GM21390 (cell line): ENCODE data around the gene MRPL36.
"Not testable (repeated sequence)": the region's sequence is repeated elsewhere in the genome, so short reads cannot be mapped to it uniquely, and the experiment has no call there.

Source experiments
- ATAC-seq: cut with Tn5 transposase; IDR thresholded peaks from one replicate; pipeline ENCODE4 v1.9.1; 2021; ENCODE audit not compliant: unreplicated experiment

MRPL36 gene

DNA sequence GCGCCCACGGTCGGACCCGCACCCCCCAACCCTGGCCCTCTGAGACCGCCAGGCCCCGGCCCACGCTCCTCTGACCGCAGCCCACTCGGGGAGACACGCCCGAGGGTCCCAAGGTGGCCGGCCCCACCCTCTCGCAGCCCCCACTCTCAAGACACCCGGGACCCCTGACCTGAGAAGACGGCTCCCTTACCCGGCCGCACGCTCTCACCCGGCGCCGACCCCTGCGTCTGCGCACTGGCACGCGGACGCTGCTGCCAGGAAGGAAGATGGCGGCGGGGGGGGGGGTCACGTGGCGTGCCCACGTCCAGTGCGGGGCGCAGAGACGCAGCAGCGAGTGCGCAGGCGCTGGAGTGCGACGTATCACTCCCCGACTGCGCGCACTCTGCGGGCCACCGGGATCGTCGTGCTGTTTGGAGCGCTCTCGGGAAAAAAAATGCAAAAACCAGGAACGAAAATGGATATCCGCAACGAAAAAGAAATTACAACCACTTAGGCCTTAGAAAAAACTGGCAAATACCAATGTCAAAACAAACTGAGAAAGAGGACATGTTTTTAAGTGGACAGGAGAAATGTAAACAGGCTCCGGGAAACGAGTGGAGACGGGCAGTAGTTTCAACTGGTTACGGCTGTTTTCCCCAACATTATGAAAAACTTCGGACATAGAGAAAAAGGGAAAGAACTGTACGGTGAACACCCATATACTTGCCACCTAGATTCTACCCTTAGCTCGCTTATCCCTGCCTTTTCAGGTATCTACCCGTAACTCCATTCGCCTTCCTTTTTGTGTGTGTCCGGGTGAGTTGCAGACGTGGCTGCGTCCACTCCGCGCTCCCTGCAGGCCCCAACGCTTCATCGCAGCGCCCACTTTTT lies at the start of gene MRPL36:
Gene MRPL36, minus strand, starts transcription at position 236 of the 870 bp plus-strand sequence. CDS start 902 bp downstream, outside the sequence.
- peak; percentile 42 for ATAC-seq

DNA sequence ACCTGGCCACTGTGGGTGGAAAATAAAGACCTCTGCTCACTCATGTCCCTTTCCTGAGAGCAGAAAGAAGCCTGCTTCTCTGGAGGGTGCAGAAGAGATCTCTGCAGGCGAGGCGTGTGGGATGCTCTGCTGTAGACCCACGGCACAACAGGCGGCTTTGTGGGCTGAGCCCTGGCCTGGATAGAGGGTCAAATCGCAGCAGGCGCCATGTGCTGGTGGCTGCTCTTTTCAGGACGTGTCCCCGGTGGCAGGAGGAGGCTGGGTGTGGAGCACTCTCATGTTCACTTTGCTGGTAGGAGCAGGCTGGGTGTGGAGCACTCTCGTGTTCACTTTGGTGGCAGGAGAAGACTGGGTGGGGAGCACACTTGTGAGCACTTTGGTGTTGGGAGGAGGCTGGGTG lies 48.0 kb upstream of the MRPL36 start:
- no peak for ATAC-seq

DNA sequence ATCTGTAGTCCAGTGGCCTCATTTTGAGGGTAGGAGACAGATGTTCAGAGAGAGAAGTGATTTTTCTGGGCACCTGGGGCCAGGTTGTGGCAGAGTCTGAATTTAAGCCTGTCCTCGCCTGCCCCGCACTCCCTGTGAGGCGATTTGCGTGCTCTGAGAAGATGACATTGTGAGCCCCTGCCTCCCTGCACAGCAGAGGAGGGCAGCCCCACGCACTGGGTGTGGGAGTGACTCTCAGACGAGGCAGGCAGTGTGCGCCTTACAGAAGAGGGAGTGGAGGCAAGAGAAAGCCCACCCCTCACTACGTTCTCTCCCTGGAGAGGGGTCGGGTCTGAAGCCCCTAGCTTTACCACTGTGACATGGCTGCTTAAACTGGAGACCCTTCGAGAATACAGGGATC lies 47.4 kb upstream of the MRPL36 start:
- ATAC-seq, result no peak

DNA sequence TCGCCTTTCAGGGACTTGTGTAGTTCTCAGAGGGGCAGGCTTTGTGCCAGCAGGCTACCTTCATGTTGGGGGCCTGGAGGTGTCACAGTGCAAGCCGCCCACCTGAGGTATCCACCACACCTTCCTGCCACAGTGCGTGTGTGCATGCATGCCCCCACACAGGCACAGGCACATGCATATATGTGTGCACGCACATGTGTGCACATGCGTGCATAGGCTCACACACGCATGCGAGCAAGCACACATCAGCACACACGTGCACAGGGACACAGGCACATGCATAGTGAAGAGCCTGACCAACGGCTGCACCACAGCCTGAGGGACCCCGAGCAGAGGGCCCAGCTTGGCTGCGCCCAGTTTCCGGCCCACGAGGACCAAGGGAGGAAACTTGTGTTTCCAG lies 46.9 kb upstream of the MRPL36 start:
- ATAC-seq, result no peak

DNA sequence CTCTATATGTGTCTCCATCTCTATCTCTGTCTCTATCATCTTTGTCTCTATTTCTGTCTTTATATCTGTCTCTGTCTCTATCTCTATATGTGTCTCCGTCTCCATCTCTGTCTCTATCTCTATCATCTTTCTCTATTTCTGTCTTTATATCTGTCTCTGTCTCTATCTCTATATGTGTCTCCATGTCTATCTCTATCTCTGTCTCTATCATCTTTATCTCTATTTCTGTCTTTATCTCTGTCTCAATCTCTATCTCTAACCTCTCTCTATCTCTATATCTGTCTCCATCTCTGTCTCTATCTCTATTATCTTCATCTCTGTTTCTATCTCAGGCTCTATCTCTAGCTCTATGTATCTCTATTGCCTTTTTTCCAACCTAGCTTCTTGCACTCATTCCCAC lies 46.1 kb upstream of the MRPL36 start:
- no peak for ATAC-seq

DNA sequence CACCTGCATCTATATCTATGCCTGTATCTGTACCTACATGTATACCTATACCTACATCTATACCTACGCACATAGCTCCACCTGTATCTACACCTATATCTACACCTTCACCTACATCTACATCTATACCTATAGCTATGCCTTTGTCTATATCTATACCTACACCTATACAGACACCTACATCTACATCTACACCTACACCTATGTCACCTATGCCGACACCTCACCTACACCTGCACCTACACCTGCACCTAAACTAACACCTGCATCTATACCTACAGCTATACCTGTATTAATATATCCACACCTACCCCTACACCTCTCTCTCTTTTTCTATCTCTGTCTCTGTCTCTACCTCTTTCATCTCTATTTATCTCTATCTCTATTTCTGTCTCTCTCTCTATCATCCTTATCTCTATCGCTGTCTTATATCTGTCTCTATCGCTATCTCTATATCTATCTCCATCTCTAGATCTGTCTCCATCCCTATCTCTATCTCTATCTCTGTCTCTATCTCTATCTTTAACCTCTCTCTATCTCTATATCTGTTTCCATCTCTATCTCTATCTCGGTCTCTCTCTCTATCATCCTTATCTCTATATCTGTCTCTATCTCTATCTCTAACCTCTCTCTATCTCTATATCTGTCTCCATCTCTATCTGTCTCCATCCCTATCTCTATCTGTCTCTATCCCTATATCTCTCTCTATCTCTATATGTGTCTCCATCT lies 45.2 kb upstream of the MRPL36 start:
- no peak for ATAC-seq

DNA sequence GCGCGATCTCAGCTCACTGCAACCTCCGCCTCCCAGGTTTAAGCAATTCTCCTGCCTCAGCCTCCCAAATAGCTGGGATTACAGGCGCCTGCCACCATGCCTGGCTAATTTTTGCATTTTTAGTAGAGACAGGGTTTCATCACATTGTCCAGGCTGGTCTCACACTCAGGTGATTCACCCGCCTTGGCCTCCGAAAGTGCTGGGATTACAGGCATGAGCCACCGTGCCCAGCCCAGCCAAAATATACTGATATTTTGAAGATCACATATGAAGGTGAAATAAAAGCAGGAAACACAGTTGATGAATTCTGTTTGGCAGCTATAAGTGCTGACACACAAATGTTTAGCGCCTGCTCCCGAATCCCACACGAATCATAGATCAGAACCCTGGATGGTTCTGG lies 44.1 kb upstream of the MRPL36 start:
- ATAC-seq, result not testable (repeated sequence)

DNA sequence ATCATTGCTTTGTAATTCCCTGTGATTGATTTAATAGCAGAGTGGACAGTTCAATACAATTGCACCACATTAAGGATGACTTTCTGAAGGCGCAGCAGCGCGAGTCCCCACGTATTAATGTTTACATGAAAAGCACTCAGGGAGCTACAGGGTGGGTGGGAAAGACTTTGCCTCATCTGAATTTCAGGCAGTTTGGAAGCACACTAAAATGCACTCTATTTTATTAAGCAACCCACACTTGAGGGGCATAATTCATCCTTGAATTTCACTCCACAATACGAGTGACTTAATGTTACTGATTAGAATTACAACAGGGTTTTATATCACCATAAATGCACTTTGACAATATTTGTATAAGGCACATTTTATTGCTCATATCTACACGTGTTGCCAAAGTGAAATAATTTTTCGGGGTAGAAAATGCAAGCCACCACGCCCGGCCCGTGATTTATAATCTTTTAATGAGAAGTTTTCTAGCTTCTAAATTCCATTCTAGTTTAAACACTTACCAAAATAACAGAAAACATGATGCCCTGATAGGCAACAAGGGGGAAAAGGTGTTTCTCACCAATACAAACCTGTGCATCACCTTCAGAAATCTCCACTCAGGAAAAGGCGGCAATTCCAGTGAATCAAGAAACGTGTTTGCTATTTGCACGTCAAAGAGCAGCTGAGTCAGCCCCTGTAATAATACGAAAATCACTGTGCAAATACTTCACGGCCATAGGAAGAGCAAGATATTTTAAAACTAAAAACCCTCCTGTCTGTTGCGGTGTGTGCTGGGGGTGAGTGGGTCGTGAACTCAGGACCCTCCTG lies 42.6 kb upstream of the MRPL36 start:
- no peak for ATAC-seq

DNA sequence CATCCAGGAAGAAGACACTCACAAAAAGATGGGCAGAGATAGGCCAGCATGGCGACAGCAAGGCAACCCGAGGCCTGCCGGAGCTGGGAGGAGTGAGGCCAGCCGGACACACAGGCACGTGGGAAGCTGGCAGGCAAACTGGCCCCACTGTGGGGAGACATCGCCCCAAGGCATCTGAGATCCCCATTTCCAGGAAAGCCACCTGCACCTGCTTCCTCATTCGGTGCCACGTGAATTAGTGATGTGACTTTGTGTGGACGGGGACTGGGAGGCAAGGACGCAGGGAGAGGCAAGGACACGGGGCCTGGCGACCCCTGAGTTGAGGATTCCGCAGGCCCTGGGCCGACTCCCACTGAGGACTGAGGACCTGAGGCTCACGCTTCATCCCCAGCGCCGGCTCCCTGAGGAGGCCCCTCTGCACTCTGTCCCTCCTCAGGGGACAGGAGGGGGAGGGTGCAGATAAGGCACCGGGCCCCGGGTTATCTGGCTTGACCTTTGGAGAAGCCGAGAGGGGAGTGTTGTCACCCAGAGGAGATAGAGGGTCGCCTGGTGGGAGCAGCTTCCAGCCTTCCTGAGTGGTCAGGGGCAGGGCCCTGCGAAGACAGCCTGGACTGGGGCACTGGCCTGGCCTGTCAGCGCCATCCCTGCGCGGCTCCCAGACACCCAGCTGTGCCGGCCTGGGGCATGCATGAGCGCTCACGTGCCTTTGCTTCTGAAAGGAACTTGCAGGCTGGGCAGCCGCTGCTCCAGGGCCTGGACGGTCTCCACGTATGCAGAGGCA lies 41.3 kb upstream of the MRPL36 start:
- ATAC-seq, result no peak

DNA sequence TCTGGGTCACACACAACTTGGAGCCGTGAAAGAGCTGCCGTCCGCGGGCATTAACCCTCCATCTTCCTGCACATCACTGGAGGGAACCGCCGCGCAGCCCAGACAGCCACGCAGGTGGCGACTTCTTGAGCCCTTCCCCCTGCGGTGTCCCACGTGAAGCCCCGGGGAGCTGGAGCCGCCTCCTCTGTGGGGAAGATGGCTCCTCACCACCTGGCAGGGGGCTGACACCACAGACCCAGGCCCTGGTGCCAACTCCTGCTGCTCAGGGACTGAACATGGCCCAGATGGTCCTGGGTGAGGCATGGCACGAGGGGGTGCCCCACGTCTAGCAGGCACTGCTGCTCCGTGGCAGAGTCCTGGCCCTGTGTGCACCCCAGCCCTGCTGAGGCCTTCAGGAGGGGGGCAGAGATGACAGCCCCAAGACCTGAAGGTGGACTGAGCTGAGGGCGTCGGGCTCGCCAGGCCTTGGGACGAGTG lies 40.5 kb upstream of the MRPL36 start:
- ATAC-seq, result no peak

DNA sequence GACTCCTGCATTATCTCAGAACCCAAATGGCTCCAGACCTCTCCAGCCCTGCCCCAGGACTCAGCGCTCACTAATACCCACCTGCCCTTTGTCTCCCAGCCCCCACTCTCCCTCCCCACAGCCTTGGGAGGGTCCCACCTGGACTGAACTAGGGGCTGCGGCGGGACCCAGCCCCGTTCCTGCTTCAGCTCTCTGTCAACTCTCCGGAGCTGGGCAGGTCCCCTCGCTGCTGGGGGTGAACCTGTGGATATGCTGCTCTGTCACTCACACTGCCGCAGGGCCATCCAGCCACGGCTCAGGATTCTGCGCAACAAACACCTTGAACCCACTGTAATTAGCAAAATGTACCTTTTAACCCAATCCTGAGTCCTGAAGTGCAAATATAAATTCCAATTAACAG lies 38.4 kb upstream of the MRPL36 start:
- no peak for ATAC-seq

DNA sequence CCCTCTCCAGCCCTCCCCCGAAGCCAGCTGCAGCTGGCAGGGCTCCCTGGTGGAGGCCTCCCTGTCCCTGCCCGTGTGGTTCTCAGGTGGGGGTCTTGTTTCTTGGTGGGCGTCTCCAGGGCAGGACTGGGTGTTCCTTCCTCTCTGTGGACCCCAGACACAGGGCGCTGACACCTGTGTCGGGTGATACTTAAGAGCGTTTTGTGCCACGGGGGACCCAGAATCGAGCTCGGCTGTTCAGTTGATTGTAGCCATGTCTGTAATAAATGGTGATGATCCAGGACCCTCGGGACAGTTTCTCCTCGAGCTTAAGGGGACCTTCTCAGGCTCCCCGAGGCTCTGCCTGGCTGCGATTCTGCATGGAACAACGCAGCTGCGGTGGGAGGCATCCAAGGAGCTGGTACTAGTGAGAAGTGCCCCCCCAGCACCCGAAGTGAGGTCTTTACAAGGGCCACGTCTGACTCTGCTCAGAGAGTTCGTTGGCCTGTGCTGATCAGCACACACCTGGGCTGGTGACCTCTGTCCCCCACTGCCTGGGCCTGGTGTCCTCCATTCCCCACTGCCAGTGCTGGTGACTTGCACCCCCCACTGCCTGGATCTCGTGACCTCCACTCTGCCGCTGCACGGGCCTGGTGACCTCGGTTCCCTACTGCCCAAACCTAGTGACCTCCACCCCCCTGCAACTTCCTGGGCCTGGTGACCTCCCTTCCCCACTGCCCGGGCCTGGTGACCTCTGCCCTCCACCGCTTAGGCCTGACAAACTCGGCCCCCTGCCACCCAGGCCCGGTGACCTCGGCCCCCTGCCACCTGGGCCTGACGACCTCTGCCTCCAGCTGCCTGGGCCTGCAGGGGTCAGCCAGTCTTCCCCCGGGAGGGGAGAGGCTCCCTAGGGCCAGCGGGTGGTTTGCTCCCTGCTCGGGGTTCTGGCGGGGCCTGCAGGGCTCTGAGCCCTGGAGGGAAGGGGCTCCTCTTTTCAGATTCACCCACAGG lies 37.5 kb upstream of the MRPL36 start:
- no peak for ATAC-seq

DNA sequence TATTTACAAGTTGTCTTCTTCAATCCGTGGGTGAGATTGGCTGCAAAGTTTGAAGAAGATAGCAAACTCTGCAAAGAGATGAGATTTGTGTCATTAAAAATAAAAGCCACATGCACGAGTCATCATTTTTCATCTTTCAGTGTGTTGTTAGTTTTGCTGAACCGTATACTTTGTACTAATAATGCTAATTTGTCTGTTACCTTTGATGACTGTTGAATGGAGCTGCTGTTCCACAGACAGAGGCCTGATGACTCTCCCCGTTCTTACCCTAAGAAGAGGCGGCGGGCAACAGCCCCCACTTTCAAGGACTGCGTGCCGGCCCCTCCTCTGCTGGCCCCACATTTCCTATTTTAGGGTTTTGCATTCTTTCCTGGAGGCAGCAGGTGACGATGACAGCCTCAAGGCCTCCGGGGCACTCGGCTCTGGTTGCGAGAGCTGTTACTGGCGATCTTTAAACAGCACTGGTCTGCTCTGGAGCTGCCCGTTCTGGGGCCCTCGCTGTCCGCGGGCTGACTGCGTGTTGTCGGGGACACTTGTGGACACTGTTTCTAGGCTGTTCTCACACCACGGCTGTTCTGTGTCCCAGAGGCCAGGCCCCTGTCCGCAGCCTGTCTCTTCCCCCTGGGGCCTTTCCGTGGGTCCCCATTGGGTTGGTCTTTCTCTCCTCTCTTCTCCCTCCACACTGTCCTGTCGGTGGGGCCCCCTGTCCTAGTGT lies 36.7 kb upstream of the MRPL36 start:
- ATAC-seq, result no peak

DNA sequence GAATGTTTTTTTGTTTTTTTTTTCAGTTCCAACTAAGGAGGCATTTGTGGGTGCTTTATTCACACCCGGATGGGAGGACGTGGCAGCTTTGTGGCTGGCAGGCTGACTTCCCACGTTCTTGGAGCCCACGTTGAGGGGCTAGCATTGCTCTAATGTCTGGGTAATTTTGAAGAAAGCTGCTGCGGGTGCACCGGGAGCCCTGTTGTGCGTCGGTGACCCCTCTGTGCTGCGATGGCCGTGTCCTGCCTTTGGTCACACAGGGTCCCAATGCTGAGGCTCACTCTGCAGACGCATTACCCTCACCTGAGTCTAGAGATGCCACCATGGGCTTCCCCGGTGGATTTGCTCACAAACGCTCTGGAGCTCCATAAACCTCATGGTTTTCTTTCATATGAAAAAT lies 35.8 kb upstream of the MRPL36 start:
- ATAC-seq, result no peak

DNA sequence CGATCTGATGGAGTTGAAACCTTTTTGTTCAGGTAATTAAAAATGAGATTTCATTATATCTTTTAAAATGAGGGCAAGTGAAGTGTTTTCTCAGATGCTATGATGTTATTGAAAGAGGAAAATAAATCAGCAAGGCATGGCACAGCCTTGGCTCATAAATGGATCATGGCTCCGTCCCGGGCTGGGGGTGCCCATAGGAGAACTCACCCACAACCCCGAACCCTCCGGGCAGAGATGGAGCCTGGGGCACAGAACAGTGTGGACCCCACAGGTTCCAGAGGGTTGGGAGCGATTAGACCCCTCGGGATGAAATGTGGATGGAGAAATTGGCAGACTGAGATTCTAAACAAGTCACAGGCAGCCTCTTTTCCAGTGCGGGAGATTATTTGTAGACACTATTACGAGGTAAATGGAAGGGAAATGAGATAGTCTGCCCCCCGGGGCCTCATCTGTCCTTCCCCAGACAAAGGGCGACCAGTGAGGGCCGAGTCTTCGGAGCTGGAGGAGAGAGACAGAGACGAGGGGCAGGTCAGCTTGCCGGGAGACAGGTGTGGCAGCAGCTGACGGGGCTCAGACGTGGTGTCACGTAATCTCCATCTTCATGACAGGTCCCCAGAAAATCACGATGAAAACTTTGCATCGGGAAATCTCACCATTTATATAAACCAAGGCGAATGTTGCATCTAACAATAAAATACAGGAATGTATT lies 35.2 kb upstream of the MRPL36 start:
- ATAC-seq, result no peak

DNA sequence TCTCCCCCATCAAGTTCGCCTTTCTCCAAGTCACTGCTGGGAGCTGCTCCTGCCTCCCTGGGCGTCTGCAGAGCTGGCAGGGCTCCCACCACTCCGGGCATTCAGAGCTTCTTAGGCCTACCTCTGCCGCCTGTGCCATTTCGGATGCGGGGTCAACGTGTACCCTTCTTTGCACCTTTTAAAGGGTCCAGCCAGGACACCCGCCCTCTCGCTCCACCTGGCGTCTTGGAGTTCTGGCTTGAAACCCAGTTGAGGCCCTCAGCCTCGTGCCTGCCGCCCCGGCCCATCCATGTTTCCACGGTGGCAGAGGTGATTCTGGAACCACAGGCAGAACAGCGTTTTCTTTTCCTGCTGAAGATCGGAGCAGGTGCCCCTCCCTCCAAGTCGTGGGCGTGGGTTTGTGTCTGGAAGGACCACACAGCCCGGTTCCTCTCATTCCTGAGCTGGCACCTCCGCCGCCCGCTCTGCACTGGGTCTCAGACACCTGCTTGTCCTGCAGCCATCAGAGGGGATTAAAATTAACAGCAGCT lies 34.5 kb upstream of the MRPL36 start:
- ATAC-seq, result no peak

DNA sequence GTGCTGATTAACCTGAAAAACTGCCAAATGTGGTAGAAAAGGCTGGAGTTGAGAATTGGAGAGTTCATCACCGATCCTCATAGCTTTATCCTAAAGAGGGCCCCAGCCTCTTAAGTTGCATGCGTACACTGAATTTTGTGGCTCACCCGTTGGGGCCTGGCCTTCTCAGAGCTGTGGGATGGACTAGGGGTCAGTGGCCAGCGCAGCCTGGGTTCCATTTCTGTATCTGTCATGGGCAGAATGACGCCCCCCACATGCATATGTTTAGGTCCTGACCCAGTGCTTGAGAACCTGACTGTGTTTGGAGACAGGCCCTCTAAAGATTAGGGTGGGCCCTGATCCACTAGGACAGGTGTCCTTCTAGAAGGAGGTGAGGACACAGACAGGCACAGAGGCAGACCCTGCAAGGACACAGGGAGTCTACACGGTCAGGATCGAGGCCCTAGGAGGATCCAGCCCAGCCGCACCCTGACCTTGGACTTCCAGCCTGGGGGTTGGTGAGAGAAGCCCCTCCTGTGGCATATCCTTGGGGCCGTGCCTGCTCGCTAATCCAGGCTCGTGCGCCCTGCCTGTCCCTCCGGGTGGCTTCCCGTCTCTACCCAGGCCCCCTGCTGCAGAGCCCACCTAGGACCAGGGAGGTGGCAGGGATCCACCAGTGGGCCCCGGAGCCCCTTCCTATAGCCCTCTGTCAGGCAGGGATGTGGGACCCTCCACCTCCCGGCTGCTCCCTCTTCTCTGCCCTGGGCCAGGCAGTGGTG lies 33.8 kb upstream of the MRPL36 start:
- ATAC-seq, result no peak
